ENCODE results near the gene HS1BP3.

- no peak for TF ChIP-seq EGR1 (IDR thresholded peaks at IDR 0.05)
- TF ChIP-seq TCF12 (IDR thresholded peaks at IDR 0.05; ENCODE audit: low read depth) = no peak
- TF ChIP-seq ZBTB7A (IDR thresholded peaks at IDR 0.05; ENCODE audit: low read depth) = no peak
- TF ChIP-seq TAF1 (IDR thresholded peaks at IDR 0.05; ENCODE audit: low read depth) = no peak
These were observed 50.1 kb downstream of the HS1BP3 start for GRCh38 chr2:20600756-20601325.
